Measurements from ENCODE around the gene EPHB2.
"Not testable (repeated sequence)": the region's sequence is repeated elsewhere in the genome, so short reads cannot be mapped to it uniquely, and the experiment has no call there.

Gene EPHB2

DNA sequence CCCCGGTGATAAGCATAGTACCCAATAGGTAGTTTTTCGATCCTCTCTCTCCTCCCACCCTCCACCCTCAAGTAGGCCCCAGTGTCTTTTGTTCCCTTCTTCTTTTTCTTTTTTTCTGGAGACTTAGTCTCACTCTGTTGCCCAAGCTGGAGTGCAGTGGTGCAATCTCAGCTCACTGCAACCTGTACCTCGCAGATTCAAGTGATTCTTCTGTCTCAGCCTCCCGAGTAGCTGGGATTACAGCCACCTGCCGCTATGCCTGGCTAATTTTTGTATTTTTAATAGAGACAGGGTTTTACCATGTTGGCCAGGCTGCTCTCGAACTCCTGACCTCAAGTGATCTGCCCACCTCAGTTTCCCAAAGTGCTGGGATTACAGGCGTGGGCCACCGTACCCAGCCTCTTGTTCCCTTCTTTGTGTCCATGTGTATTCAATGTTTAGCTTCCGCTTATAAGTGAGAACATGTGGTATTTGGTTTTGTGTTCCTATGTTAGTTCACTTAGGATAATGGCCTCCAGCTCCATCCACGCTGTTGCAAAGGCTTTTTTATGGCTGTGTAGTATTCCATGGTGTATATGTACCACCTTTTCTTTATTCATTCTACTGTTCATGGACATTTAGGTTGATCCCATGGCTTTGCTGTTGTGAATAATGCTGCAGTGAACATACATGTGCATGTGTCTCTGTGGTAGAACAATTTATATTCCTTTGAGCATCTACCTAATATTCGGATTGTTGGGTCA, 133.0 kb downstream of the EPHB2 start:
- not testable (repeated sequence) for DNase-seq

DNA sequence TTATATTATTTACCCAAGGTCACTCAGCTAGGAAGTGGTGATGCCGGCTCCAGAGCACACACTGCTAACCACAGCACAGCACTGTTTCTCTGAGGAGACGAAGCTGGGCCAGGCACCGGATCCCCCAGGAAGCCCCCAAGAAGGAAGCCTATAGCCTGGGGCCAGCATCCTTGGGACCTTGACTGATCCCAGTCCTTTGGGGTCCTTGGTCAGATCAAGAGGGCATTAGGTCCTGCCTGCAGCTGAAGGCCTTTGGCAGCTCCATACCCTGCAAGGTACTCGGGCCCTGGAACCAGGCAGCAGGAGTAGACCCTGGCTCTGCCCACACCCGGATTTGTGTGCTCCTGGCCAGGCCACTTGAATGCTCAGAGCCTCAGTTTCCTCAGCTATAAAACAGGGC, 134.0 kb downstream of the EPHB2 start:
- no peak for DNase-seq

DNA sequence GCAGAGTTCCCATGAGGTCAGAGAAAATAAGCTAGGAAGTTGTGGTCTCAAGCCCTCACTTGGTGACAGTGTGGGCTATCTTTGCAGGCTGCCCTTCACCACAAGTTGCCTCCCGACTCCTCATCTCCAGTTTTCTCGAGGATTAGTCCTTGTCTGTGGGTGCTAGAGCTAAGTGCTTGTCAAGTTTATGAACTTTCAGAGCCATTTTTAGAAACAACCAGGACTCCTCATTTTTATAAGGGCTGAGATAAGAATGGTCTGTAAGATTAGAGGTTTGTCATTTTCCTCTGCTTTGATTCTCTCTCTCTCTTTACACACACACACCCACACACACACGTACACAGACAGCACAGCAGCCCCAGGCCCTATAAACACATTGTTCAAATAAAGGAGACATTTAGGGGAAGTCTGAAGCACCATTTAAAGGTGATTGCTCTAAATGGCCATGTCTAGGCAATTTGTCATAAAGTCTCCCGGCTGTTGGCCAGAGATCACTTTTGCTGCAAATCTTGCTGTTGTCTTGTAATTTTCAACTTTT, 134.8 kb downstream of the EPHB2 start:
- DNase-seq = no peak

DNA sequence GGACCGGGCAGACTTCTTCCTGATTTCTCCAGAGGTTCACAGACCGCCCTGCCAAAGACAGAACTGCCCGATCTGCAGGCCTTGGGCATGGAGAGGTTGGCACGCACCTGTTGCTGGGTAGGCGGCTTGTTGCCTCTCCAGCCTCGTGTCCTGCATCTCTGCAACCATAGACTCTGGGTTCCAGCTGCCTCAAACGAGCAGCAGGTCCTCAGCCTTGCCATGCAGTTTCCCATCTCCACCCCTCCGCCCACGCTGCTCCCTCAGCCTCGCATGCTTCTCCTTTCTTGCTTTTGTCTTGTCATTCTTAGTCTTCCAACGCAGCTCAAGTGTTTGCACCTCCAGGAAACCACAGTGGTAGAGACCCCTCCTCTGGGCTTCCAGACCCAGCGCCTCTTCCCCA, 135.8 kb downstream of the EPHB2 start:
- DNase-seq = no peak

DNA sequence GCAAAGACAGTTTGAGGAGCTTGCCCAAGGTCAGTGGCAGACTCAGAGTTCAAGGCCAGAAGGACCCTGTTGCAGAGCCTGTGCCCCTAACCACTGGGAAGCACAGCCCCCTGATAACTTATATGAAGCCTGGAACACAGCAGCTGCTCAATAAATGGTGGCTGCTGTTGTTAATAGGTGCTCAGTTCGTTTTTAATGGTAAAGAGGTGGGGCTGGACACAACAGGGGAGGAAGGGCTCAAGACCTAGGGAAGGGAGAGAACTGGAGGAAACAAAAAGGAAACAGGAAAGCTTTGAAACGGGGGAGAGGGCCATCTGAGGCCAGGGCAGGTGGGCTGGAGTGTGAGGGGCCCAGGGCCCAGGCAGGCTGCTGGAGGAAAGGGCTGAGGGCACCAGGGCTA, 136.6 kb downstream of the EPHB2 start:
- no peak for DNase-seq

DNA sequence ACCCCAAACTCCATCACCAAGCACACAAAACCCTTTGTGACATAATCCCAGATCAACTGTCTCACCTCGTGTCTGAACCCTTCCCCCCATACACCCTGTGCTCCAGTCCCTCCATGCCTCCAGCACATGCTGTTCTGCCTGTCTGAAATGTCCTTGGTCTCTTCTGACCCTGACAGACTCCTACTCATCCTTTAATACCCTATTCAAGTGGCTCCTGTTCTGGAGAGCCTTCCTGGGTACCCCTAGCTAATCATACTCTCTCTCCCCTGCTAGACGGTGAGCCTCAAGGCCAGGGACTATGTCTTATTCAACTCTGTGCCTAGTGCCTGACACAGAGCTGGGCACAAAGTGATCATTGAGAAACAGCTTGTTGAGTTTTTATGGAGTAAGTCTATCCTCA, 137.1 kb downstream of the EPHB2 start:
- no peak for DNase-seq

DNA sequence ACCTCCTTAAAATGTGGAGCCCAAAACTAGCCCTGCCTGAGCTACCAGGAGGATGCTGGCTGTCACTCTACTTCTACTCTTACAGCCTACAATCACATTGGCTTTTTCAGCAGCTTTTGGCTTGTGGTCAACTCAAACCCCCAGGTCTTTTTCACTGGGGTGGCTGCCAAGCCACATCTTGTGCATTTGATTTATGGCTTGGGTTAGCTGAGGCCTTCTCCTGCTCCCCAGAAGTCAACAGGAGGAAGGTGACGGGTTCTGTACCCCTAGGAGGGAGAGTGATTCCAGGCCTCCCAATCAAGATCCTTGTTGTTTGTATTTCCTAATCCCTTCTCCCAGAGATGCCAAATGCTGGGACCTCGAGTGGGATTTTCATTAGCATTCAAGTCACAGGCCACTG, 137.8 kb downstream of the EPHB2 start:
- DNase-seq = no peak

DNA sequence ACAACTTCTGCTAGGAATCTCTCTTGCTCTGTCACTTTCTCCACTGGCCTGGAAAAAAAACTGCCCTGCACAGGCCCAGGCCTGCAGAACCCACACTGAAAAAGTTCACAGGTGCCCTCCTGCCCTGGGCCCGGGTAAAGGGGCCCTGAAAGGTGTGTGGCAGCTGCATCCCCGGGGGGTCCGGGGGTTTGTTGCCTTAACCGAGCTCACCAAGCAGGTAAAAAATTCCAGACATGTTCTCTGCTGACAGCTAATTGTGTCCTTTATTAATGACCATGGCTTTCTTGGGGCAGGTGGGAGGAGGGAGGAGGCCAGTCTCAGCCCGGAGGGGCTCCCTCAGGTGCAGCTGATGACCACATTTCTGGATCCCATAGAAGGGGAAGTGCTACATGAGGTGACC, 139.1 kb downstream of the EPHB2 start:
- no peak for DNase-seq

DNA sequence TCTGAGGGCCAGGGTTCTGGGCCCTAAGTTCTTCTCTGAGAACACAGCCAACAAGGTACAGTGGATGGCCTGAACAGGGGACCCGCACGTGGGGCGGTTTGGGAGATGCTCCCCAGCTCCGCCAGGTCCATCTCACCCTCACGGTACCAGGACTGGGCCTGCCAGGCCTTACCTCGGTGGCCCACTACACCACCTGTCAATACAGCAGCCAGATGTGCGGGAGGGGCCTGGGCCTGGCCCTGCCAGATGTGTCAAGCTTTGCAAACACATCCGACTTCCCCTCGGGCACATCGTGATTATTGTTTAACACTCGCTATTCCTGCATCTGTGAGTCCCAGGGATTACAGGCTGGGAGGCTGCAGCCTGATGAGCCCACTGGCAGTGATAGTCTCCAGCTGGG, 139.6 kb downstream of the EPHB2 start:
- DNase-seq = no peak

DNA sequence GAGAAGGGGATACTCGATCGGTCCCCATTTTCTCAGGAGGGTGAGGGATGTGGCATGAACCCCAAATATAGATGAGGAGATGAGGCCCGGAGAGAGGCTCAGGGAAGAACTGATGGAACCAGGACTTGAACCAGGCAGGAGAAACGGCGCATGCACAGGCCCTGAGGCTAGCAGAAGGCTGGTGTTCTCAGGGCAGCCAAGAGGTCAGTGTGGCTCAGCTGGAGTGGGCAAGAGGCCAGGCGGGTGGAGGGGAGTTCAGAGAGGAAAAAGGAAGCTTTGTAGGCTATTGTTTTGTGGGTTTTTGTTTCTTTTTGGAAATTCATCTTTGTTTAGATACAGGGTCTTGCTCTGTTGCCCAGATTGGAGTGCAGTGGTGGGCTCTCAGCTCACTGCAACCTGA, 140.0 kb downstream of the EPHB2 start:
- DNase-seq = no peak

DNA sequence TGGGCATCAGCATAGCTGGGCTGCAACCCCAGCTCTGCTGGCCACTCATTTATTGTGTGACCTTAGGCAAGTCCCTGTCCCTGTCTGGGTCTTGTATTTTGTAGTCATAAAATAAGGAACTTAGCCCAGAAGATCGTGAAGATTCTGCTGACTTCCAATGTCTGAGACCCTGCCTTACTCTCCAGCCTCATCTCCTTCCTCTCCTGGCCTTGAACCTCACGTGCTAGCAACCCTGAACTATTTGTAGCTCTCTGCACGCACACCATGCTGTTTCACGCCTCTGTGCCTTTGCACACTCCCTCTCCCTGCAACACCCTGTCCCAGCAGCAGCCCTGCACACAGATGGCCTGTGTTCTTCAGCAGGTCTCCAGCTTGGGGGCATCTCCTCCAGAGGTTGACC, 140.9 kb downstream of the EPHB2 start:
- DNase-seq = no peak

DNA sequence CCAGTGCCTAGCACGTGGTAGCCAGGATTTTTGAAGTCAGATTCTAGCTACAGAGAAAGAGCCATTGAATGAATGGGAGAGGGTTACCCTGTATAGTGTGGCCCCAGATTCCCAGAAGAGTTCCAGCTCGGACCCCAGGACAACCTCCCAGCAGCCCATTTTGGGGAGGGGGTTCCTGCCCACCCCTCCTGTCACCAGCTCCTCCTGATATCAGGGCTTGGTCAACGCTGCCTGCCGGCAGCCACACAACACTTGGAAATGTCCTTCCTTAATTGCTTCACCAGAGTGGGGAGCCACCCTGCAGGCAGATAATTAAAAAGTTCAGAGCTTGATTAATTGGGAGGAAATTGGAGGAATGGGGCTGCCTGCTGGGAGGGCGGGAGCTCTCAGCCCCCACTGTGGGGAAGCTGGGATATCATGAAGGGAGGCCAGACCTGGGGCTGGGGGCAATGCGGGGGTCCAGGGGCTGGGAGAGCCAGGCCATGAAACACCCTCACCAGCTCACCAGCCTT, 141.6 kb downstream of the EPHB2 start:
- no peak for DNase-seq

DNA sequence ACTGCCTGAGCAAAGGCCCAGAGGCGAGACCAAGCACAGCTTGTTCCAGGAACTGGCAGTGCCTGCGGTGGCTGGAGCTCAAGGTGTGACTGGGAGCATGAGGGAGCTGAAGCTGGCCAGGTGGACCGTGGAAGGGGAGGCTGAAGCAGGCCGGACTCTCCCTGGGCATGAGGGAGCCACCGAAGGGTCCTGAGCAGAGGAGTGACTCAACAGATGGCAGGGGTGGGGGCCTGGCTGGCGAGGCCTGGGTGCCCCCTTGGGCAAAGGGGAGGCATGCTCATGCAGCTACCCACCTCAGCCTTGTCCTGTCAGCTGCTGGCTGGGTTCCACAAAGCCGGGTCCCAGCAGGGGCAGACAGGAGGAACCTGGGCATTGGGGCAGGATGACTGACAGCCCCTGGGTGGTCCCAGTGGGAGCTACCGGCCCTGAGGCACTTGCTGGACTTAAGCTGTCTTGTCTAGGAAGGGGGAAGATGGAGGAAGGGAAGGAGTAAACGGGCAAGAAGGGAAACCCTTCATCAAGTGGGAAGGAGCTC, 143.1 kb downstream of the EPHB2 start:
- DNase-seq = no peak

DNA sequence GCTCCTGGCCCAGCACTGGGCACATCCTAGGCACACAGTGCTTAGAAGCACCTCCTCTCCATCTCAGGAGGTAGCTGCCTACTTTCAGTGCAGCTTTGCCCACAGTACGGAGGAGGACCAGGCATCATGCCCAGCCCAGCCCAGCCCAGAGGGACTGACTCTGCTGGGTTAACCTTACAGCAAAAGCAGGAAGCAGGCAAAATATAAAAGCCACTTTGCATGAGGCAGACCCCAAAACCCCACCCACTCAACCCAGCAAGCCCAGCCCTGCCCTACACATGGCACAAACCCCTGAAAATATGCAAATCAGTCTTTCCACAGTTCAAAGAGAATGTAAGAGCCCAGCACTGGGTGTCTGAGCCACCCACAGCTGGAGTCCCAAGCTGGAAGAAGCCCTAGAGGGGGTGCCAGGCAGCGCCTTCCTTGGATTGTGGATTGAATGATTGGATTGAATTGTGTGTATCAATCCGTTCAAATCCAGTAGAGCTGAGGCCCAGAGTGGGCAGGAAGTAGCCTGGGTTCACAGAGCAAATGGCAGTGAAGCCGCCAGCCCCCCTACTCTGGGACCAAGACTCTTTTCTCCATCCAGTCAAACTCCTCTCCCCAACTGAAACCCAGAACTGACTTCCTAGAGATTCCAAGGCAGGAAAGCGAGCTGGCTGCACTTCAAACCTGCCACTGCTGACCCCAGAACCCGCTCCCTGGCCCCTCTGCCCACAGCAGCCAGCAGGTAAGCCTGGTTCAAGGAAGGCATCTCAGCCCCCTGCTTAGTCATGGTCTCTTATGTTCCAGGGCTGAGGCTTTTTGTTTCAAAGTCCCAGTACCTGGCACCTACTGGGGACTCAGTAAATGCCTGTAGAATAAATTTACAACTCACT, 144.3 kb downstream of the EPHB2 start:
- no peak for DNase-seq

DNA sequence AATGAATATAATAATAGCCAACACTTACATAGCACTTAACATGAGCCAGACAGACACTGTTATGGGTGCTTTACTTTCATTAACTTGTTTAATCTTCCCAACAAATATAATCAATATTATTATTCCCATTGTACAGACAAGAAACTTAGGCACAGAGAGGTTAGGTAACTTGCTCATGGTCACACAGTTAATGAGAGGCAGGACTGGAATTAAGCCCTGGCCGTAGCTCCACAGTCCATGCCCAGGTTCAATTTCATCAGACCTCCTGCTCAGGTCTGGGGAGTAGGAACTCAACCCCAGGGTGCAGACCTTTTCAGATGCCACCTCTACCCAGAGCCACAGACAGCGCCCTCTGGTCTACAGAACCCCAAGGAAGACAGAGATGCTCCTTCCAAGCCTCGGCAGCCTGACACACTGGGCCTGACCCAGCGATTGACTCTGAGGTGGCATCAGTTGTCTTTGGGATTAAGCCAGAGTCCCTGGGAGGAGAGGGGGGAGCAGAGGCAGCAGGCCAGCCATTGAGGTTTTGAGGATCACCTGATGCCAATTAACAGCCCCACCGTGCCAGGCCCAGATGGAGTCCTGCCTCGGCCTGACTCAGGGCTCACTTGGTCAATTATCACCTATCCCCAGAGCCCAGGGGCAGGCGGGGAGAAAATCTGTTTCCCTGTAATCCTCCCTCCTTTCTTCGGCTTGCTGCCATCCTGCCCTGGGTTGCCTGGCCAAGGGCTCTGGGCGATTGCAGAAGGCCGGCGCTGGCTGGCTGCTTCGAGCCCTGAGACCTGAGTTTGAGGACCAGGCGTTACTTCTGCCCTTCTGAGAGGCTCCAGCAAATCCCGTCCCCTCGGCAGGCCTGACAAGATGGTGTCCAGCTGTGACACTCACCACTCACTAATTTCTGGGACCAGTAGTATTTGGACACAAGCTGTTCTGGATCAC, 145.3 kb downstream of the EPHB2 start:
- no peak for DNase-seq

DNA sequence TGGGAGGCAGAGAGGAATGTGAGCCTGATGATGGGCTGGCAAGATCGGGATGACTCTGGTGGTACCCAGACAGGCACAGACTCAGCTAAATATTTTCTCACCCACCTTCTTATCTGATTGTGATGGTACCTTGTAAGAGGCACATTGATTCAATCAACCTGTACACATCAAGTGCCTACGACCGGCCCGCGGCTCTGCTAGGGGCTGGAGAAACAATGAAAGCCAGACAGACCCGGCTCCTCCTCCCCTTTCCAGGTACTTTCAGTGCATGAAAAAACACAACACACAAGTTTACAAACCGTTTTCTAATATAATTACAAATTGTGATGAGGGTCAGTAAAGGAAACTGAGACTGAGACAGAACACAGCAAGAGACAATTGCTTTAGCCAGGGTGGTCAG, 147.0 kb downstream of the EPHB2 start:
- no peak for DNase-seq

DNA sequence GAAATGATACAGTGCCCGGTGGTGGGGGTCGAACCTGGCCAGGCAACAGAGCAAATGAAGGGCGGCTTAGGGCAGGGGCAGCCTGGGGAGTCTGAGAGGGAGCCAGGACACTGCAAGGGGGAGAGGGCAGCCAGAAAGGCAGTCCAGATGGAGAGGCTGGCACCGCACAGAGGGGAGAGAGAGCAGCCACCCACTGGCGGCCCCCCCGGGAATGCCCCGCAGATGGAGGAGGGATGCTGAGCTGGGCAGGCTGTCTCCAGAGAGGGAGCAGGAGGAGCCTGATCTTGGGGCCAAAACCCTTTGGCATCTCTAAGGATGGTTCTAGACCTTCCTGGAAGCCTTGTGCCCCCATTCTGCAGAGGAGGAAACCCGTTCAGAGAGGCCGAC, 149.8 kb downstream of the EPHB2 start:
- DNase-seq = no peak

DNA sequence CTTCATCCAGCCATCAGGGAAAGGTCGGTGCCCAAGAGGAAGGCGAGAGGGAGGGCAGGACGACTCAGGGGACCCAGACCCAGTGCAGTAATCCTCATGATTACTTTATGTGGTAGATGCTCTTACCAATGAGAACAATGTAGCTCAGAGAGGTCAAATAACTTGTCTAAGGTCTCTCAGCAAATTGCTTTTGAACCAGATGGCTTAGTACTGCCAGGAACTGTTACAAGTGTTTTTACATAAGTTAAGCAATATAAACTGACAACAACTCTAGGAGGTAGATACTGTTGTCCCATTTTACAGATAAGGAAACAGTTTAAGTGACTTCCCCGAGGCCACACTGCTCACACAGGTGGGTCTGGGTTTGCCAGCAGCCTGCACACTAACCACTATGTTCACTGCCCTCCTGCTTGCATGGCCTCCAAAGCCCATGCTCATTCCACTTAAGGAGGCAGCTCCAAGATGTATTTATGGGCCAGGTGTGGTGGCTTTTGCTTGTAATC, 150.3 kb downstream of the EPHB2 start:
- no peak for DNase-seq

DNA sequence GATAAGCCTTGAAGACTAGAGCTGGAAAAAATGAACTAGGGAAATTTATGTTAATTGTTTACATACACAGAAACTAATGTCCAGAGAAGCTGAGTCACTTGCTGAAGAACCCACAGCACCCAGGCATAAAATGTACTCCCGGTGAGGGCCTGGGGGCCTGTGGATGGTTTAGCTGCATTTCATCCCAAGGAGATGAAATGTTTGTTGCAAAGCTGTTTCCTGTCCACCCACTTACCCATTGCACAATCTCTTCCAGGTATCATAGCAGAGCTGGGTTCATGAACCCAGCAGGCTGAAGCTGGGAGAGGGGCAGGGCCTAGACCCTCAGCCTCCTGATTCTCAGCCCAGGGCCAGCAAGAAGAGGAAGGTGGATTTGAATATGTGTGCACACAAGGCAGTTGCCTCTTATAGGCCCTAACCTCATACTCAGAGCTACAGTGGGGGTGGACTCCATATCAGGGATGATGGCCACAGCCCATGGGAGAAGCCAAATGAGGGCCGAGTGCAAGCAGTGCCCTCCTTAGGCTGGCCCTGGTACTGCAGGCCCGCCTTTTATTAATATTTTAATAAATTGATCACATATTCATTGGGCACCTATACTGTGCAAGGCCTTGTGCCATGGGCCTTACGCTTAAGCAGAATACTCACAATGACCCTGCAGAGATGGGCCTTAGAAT, 151.3 kb downstream of the EPHB2 start:
- no peak for DNase-seq

DNA sequence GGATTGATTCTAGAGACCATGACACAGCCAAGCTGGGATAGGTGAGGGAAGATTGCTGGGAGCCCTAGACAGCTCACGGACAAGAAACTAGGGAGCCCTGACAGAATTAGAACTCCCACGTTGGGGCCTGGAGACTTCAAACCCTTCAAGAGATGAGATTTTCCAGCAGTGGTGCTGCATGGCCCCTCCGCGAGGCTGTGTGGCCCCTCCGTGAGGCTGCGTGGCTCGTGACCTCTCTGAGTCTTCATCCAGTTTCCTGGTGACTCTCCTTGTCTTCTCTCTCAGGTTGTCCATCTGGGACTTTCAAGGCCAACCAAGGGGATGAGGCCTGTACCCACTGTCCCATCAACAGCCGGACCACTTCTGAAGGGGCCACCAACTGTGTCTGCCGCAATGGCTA, 152.1 kb downstream of the EPHB2 start:
- DNase-seq = no peak

DNA sequence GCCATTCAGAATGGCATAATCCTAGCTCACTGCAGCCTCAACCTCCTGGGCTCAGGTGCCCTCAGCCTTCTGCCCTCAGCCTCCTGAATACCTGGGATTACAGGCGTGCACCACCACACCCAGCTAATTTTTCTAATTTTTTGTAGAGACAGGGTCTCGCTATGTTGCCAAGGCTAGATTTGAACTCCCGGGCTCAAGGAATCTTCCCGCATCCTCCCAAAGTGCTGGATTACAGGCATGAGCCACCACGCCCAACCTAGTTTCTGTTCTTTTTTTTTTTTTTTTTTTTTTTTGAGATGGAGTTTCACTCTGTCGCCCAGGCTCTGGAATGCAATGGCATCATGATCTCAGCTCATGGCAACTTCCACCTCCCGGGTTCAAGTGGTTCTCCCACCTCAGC, 153.1 kb downstream of the EPHB2 start:
- no peak for DNase-seq

DNA sequence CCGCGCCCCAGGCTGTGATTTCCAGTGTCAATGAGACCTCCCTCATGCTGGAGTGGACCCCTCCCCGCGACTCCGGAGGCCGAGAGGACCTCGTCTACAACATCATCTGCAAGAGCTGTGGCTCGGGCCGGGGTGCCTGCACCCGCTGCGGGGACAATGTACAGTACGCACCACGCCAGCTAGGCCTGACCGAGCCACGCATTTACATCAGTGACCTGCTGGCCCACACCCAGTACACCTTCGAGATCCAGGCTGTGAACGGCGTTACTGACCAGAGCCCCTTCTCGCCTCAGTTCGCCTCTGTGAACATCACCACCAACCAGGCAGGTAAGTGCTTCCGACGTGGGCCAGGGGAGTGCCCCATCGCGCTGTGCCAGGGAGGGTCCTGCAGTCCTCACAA, 154.2 kb downstream of the EPHB2 start:
- DNase-seq = no peak
